PC-9 (cell line): ENCODE results near the gene IGLL5.

Source experiments
- CTCF ChIP-seq: fragments of 200-600 bp; sonication (generic); conservative IDR thresholded peaks from 2 replicates; pipeline ENCODE4 v1.6.1; 2017; ENCODE audit warnings: mixed run types, antibody characterized with exemption, mild to moderate bottlenecking, moderate library complexity
- EZH2 ChIP-seq: fragments of 200-600 bp; sonication (generic); IDR thresholded peaks from 2 replicates; pipeline ENCODE4 v1.8.0; 2017; ENCODE audit warnings: antibody characterized with exemption, low read depth

GRCh38 chr22:22863001-22863400, 24.6 kb upstream of the IGLL5 start:
- no peak for TF ChIP-seq CTCF
- no peak for TF ChIP-seq EZH2
